Activated CD4-positive, alpha-beta T cell treated with anti-CD3 and anti-CD28 coated beads, Interleukin-2, amount 50 U/mL, for 48 hours (primary cell): ENCODE data around the gene SV2C.

Experiments
- DNase-seq, 2 experiments: peaks; one replicate each; pipeline ENCODE4 v3.0.0-alpha.2; 2020

Gene SV2C

DNA sequence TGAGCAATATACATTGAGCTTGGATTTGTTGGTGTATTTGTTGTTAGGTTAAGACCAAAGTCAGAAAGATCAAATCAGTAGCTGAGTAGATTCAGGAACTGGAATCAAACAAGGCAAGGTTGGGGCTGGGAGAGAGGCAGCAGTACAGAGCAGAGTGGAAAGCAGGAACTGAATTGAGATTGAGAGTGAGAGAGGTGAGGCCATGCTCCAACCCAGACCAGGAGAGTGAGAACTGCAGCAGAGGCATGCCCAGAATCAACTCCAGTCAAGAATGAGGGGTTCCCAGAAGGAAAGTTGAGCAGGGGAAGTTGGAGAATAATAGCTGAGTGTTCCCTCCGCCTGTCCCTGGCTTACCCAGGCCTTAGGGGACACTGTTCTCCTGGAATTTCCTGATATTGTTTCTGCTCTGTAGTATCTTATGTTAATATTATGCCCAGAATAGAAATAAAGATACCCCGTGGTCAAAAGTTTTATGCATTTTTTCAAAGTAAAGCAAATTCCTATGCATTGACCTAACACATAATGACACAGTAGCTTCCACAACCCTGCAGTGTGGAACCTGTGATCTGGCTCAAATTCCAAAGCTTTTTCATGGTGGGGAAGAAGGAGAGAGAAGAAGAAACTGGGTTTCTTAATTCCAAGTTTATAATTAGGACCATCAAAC is 82.7 kb downstream of the SV2C start:
- DNase-seq, result no peak

DNA sequence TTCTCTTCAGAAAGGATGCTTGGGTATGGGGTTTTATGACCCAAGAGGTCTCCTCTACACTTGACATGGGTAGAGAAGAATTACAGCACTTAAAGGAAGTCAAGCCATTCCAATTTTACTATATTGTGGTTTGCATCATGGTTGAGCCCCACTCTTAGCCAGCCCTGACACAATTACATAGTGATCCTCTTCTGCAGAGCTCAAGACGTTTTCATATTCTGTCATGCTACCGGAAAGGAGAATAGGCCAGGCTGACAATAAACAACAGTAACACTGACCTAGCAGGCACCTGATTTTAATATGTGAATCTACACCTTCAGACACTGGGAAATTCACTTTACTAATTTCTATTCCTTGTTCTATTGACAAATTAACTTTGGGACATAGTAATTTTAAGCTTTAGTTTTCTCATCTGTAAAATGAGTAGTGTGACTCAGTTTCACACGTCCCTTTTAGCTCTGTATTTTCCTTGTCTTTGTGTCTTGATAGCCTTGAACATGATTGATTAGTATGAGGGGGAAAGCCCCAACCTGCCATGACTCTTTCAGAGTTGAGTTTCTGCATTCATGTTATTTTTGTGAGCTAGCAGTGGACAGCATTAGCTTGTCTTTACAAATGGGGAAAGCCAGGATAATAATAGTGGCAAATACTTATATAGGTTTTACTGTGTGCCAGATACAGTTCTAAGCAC is 83.8 kb downstream of the SV2C start:
- DNase-seq, result no peak

GRCh38 chr5:76169146-76169905 is 86.1 kb downstream of the SV2C start:
- DNase-seq, result no peak

DNA sequence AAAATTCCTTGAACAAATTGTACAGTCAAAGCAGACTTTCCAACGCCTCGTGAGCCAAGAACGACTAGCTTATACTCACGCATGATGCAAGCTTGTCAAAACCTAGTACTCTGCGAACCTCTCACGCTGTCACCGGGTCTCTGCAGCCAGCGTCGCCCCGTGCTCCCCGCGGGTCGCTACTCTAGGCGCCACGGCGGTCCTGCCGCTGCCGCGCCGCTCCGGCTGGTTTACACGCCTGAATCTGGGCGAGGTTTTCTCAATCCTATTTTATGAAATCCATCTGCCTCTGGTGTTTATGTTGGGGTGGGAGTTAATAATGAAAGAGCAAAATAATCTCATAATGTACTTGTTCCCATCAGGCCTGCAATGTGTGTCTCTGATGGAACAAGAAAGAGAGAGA is 90.9 kb downstream of the SV2C start:
- no peak for DNase-seq

- DNase-seq, result peak; percentile 58 to 67
Observed at GRCh38 chr5:76175051-76175666, 92.0 kb downstream of the SV2C start.

DNA sequence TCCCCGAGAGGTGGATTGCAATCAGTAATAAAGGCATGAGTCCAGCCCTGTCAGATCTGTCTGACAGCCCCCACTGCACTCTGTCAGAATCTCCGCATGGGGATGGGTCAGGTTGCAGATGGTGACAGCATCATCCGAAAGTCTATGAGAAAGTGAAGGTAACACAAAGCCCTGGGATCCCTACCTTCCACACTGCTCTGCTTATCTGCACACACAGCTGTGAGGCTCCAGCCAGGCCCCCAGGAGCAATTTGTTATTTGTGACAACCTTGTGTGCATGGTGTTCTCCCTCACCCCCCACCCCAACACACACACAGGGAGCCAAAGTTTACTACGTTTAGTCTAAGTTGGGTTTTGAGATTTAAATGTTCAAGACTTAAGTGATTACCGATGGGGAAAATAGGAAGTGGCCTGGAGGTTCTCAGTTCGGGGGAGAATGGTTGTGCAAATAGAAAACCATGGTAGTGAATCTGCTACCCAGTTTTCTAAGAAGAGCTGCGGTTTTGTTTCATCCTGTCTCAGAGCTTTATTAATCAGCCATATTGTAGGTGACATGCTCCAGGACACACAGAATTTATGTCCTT is 92.7 kb downstream of the SV2C start:
- DNase-seq, result peak; percentile 25 to 36

- peak in 1 of 2 experiments; percentile 11 for DNase-seq
Observed at GRCh38 chr5:76177978-76178377, 94.8 kb downstream of the SV2C start.

DNA sequence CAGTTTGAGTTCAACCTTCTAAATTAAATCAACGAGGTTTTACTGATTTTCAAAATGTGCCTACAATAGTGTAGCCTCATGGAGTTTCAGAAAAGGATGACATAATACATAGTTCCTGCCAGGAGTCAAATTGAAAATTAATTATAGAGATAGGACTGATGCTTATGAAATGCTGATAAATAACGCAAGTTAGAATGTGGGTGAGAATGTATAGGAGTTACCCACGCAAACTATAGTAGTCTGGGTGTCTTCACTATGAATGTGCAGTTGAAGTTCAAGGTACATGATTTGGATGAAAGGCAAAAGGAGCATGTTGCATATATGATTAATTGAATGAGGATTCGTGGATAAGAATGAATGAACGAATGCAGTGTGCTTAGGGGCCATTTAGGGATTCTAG is 95.7 kb downstream of the SV2C start:
- DNase-seq, result no peak

DNA sequence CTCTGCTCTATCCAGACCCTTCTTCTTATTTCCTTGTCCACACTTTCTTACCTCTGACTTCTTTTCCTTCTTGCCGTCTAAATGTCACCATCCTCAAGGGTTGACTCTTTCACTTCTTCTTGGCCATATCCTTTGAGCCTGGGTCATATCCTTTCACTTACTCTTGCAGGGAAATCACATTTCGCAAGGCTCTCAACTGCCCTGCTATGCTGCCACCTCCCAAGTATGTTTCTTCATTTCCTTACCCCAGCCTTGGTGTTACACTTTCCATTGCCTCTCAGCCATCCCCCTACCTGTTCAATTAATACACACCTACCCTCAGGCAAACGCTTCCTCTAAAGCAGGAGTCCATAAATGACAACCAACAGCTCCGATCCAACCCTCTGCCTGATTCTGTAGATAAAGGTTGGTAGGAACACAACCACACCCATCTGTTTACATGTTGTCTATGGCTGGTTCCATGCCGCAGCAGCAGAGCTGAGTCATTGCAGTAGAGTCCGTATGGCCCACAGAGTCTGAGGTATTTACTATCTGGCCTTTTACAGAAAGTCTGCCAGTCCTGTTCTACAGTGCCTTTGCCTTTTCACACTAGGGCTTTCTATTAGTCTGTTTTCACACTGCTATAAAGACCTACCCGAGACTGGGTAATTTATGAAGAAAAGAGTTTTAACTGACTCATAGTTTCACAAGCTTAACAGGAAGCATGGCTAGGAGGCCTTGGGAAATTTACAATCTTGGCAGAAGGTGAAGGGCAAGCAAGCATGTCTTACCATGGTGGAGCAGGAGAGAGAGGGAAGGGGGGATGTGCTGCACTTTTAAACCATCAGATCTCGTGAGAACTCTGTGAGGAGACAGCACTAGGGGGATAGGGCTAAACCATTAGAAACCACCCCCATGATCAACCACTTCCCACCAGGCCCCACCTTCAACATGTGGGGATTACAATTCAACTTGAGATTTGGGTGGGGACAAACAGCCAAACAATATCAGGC is 97.9 kb downstream of the SV2C start:
- DNase-seq, result peak; percentile 20 to 36

DNA sequence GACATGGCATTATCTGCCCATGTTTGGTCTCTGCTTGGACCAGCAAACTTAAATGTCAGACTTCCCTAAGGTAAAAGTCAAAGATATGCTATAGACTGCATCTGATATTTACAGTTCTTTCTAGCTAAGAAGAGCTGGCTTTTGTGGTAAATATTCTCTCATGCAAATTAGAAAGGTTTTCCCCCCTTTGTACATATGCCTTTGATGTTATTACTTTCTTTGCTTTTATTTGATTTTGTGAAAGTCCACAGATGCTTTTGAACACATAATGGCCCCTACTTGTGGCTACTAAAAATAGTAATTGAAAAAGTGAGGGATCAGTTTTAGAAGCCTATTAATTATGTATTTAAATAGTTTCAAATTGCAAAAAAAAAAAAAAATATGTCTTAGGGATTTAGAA is 104.2 kb downstream of the SV2C start:
- no peak for DNase-seq

DNA sequence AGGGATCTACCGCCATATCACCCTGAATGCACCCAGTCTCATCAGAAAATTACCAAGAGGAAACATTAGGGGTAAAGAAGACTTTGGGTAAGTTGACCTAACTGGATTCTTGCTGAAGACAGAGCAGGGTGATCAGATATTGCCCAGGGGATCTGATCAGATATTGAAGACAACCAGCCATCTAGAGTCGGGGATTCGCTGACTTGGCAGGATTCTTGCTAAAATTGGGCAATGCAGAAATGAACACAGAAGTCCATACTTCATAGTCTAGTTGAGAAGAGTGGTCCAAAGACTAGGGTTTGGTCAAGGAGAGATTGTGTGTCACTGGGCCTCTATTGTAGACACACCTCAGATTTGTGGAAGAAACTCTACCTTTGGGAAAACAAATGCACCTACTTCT is 107.2 kb downstream of the SV2C start:
- DNase-seq, result no peak

DNA sequence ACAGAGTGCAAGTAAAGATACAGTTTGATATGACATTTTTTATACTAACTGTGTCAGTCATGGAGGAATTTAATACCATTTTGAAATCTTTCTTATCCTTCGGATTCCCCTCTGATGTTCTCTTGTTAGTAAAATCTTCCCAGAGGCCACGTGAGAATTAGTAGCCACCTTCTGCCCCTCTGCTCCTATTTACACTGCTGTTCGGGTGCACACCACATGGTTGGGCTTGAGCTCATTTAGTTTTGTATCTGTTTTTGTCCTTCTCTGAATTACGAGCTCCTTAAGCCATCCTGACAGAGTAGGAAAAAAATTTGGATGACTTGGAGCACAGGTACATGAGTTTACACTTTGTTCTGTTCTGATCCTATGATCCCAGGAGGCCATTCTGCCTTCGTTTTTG is 109.7 kb downstream of the SV2C start:
- DNase-seq, result no peak

GRCh38 chr5:76193635-76194034 is 110.5 kb downstream of the SV2C start:
- DNase-seq, result no peak

DNA sequence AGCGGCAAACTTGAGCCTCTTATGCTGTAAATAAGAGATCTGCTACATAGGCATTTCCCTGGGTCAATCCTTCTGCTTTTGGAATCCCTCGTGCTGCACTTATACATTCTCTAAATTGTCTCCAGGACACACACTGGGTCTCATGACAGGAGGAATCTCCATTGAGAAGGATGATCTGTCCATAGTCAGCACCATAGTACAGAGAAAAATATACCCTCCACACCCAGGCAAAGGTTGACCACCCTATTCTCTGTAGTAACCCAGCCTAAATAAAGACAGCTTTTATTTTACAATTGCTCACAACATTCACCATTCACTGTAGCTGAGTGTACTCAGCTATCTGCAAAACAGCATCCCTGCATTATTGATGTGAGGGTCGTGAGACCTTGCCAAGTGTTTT is 111.2 kb downstream of the SV2C start:
- no peak for DNase-seq

DNA sequence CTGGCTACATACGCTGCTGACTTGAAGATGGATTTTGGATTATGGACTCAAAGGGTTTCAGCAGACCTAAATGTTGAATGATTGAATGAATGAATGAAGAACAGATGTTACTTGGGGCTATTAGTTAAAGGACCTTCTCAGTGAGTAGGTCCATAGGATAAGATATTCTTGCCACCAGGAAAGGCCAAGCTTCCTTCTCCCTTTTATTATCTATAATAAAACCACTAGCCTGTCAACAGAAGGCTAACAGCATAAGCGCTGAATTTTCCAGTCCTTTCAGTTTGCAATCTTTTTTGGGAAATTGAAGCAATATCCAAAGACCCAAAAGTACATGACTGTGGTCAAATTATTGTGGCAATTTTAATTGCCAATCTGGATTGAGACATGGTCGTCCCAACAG is 113.3 kb downstream of the SV2C start:
- no peak for DNase-seq

- DNase-seq, result no peak
Observed at GRCh38 chr5:76196886-76197489, 113.8 kb downstream of the SV2C start.

DNA sequence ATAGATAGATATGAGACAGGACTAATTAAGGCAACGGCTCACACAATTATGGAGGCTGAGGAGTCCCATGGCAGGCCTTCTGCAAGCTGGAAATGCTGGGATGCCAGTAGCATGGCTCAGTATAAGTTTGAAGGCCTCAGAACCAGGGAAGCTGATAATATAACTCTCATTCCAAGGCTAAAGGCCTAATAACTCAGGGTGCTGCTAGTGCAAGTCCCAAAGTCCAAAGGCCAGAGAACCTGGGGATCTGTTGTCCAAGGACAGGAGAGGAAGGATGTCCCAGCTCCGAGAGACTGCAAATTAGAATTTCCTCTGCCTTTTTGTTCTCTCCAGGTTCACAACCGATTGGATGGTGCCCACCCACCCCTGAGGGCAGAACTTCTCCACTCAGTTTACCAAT is 114.5 kb downstream of the SV2C start:
- DNase-seq, result no peak

- no peak for DNase-seq
Observed at GRCh38 chr5:76199336-76200318, 116.4 kb downstream of the SV2C start.

- DNase-seq, result no peak
Observed at GRCh38 chr5:76202182-76202581, 119.0 kb downstream of the SV2C start.

DNA sequence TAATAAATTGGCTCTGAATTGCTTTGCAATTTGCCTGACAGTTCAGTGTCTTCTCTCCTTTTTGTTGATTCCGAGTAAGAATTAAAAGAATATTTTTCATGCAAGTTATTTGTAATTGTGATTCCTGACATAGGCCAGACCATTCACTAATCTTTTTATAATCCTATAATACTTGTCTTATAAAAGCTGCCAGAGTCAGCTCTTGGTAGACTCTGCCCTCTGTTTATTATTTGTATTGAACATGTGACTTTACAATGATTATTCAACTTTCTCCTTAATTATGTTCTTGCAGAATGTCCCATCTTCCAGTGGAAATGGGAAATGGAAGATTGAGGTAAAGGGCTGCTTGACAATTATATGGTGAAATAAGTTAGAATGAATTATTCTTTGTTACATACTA is 121.0 kb downstream of the SV2C start:
- DNase-seq, result no peak
